Activated naive CD8-positive, alpha-beta T cell (primary cell): ENCODE results near the gene TATDN2.
A peak's percentile ranks its signal among the peaks of the same experiment; 100 is the strongest.
"Not testable (repeated sequence)": the region's sequence is repeated elsewhere in the genome, so short reads cannot be mapped to it uniquely, and the experiment has no call there.

Experiments
- H3K27ac Mint-ChIP-seq: one replicate; pipeline ENCODE4 v1.8.0; 2021; ENCODE audit warnings: mixed read lengths
- H3K27me3 Mint-ChIP-seq: one replicate; pipeline ENCODE4 v1.8.0; 2021; ENCODE audit warnings: mixed read lengths
- H3K36me3 Mint-ChIP-seq: one replicate; pipeline ENCODE4 v1.8.0; 2021; ENCODE audit warnings: mixed read lengths
- H3K4me1 Mint-ChIP-seq: one replicate; pipeline ENCODE4 v1.8.0; 2021; ENCODE audit warnings: low read depth, mixed read lengths
- H3K4me3 Mint-ChIP-seq: one replicate; pipeline ENCODE4 v1.8.0; 2021; ENCODE audit warnings: mild to moderate bottlenecking, mixed read lengths
- H3K9me3 Mint-ChIP-seq: one replicate; pipeline ENCODE4 v1.8.0; 2021; ENCODE audit warnings: low read depth, mixed read lengths

TATDN2 gene

DNA sequence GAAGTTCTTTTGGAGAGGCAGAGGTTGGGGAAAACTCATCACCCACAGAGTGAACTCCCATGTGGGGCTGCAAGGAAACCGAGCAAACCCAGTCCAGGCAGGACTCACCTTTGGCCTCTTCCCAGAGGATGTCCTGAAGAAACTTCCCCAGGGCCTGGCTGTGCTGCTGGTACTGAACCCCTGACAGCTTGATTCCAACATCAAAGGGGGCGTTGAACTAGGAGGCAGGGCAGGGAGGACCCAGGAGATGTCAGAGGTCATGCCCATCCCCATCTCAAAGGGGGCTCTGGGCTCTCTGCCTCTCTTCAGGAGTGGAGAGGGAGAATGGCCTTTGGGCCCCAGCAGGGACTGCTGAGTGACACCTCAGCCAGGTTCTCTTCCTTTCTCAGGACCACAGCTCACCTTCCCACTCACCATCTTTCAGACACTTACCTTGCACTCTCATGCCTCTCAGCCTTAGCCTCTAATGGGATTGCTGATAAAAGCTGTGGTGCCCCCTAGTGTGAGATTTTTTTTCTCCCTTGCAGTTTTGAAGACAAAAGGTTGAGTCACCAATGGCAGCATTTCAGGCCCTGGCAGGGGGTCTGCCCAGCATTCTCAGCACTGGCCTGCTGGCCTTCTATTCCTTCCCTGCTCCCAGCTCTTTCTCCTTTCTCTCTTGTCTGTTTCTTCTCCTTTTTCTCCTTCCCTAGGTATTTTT, 38.5 kb downstream of the TATDN2 start:
- no peaks in the 10 kb centered on the region for H3K36me3 Mint-ChIP-seq

GRCh38 chr3:10287936-10288574, 39.8 kb downstream of the TATDN2 start:
- Mint-ChIP-seq H3K4me3 (no peak overlapping the region), H3K27ac (no peak overlapping the region), H3K27me3 (no peaks in the 10 kb centered on the region), H3K4me1 (peaks cover 26% of the 10 kb centered on the region), H3K9me3 (no peaks in the 10 kb centered on the region), H3K36me3 (no peaks in the 10 kb centered on the region)

More for the DNA sequence above, 38.5 kb downstream of the TATDN2 start:
- H3K27ac Mint-ChIP-seq, result no peak overlapping the region
- H3K27me3 Mint-ChIP-seq, result no peaks in the 10 kb centered on the region
- H3K4me1 Mint-ChIP-seq, result peaks cover 29% of the 10 kb centered on the region
- H3K4me3 Mint-ChIP-seq, result no peak overlapping the region
- H3K9me3 Mint-ChIP-seq, result no peaks in the 10 kb centered on the region

- H3K36me3 Mint-ChIP-seq, result no peaks in the 10 kb centered on the region
- no peaks in the 10 kb centered on the region for H3K27me3 Mint-ChIP-seq
- peaks cover 23% of the 10 kb centered on the region for H3K4me1 Mint-ChIP-seq
- no peak overlapping the region for H3K4me3 Mint-ChIP-seq
- no peak overlapping the region for H3K27ac Mint-ChIP-seq
- H3K9me3 Mint-ChIP-seq, result no peaks in the 10 kb centered on the region
Measured at GRCh38 chr3:10288575-10288960, 40.3 kb downstream of the TATDN2 start.

DNA sequence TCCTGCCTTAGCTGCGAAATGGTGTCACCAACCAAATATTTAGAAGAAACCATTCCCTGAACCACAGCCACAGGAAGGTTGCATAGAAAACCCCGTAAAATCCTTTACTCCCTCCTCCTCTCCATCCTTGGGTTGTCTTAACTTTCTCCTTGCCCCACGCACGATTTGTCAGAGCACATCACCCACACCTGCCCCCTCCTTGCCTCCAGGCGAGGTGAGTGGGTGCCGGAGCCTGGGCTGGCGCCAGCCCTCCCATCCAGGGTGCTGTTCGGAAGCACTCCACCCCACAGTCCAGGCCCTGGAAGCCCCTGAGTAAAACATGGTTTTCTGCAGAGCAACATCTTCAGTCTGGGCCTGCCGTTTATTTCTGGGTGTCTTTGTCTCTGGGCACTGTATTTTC, 40.8 kb downstream of the TATDN2 start:
- H3K36me3 Mint-ChIP-seq, result no peaks in the 10 kb centered on the region
- H3K27ac Mint-ChIP-seq, result no peak overlapping the region
- H3K9me3 Mint-ChIP-seq, result no peaks in the 10 kb centered on the region
- H3K4me1 Mint-ChIP-seq, result peaks cover 18% of the 10 kb centered on the region
- H3K4me3 Mint-ChIP-seq, result no peak overlapping the region
- no peaks in the 10 kb centered on the region for H3K27me3 Mint-ChIP-seq

DNA sequence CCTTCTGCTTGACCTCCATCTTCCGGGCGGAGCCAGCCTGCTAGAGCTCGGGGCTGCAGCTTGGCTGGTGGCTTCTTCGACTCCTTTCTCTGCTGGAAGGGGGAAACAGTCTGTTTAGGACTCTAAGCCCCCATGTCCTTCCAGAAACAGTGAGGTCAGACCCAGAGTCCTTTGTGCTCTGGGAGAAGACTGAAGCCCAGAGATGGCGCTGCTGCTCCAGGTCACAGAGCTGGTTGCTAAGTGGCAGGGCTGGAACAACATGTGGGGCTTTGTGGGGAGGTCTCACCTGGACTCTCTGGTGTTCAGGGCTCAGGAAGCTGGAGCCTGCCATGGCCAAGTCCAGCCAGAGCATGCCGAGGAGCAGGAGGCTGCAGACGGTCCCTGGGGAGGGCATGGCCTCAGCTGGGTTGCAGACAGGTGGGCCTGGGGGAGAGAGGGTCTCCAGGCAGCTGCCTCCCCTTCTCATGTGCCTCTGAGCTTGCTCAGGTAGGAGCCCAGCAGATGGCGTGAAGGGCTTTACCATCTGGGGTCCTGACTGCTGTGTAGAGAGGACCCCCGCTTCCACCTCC, 41.6 kb downstream of the TATDN2 start:
- peaks cover 1% of the 10 kb centered on the region for H3K36me3 Mint-ChIP-seq
- no peaks in the 10 kb centered on the region for H3K9me3 Mint-ChIP-seq
- H3K27me3 Mint-ChIP-seq, result no peaks in the 10 kb centered on the region
- peaks cover 10% of the 10 kb centered on the region for H3K4me1 Mint-ChIP-seq
- no peak overlapping the region for H3K4me3 Mint-ChIP-seq
- no peak overlapping the region for H3K27ac Mint-ChIP-seq

DNA sequence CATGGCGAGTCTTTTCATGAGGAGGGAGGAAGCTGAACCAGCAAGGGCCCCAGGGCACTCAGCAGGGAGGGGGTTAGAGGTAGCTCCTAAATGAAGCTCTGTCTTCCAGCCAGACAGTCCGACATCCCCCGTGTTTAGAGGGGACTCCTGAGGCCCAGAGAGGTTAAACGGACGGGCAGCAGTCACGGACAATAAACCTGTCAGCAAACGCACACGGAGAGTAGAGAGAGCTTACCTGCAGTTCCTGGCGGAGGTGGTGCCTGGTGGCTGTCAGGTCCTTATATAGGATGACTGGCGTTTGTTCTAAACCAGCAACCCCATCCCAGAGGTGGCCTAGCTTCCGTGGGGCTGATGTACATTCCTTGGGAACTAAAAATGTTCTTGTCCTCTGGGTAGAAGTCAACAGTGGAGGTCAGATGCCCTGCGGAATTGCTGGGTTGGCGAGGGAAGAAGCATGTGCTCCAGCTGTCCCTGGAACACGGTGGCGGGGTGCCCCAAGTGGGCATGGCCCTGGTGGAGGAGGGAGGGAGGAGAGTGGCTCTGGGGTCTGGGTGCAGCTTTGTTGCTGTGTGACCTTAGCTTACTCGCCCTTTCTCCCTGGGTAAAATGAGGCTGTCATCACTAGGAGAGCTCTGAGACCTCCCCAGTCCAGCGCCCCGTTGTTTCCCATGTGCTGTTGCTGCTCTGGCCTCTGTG, 42.4 kb downstream of the TATDN2 start:
- Mint-ChIP-seq H3K27me3 (no peaks in the 10 kb centered on the region), H3K27ac (no peak overlapping the region), H3K4me3 (no peak overlapping the region), H3K4me1 (peaks cover 7% of the 10 kb centered on the region), H3K36me3 (peaks cover 6% of the 10 kb centered on the region), H3K9me3 (no peaks in the 10 kb centered on the region)

- Mint-ChIP-seq H3K27me3 (no peaks in the 10 kb centered on the region), H3K4me1 (peaks cover 7% of the 10 kb centered on the region), H3K27ac (peak overlapping the region; percentile 46), H3K36me3 (peaks cover 6% of the 10 kb centered on the region), H3K4me3 (no peak overlapping the region), H3K9me3 (no peaks in the 10 kb centered on the region)
Measured at GRCh38 chr3:10291641-10292040, 43.4 kb downstream of the TATDN2 start.

GRCh38 chr3:10292505-10293419, 44.5 kb downstream of the TATDN2 start, which contains the start of gene GHRL:
Gene GHRL (minus strand): TSS chr3:10292947. CDS start chr3:10290180, 2,767 bp downstream.
- Mint-ChIP-seq H3K27me3 (no peaks in the 10 kb centered on the region), H3K36me3 (peaks cover 6% of the 10 kb centered on the region), H3K4me1 (peaks cover 5% of the 10 kb centered on the region), H3K4me3 (no peak within 1 kb of the TSS), H3K27ac (peak within 1 kb of the TSS; percentile 68), H3K9me3 (no peaks in the 10 kb centered on the region)

GRCh38 chr3:10294030-10294586, 45.8 kb downstream of the TATDN2 start:
- no peaks in the 10 kb centered on the region for H3K27me3 Mint-ChIP-seq
- H3K27ac Mint-ChIP-seq, result peak overlapping the region; percentile 61
- no peaks in the 10 kb centered on the region for H3K9me3 Mint-ChIP-seq
- H3K4me3 Mint-ChIP-seq, result no peak overlapping the region
- peaks cover 6% of the 10 kb centered on the region for H3K36me3 Mint-ChIP-seq
- H3K4me1 Mint-ChIP-seq, result peaks cover 8% of the 10 kb centered on the region

- H3K36me3 Mint-ChIP-seq, H3K9me3 Mint-ChIP-seq, H3K27me3 Mint-ChIP-seq, H3K27ac Mint-ChIP-seq, H3K4me3 Mint-ChIP-seq: not testable (repeated sequence)
- peaks cover 10% of the 10 kb centered on the region for H3K4me1 Mint-ChIP-seq
Measured at GRCh38 chr3:10298064-10298463, 49.8 kb downstream of the TATDN2 start.

DNA sequence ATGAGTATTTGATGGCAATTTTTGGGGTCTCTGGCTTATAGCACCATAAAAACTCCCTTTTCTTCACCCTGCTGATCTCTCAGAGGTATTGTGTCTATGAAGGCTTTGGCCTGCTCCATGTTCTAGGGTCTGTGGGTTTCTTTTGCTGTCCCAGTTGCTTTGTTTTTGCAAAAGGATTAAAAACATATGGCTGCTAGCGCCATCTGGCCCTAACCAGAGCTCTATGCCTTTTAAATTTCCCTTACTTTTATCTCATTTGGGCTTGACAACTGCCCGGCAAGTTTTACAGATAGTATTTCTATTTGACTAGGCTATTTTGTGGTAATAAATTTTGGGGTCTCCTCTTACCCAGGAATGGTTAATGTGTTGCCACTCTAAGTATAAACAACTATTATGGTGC, 50.9 kb downstream of the TATDN2 start:
- H3K36me3 Mint-ChIP-seq, result peaks cover 6% of the 10 kb centered on the region

GRCh38 chr3:10299679-10300078, 51.4 kb downstream of the TATDN2 start:
- no peaks in the 10 kb centered on the region for H3K27me3 Mint-ChIP-seq
- H3K27ac Mint-ChIP-seq, result peak overlapping the region; percentile 47
- no peak overlapping the region for H3K4me3 Mint-ChIP-seq
- no peaks in the 10 kb centered on the region for H3K9me3 Mint-ChIP-seq
- peaks cover 10% of the 10 kb centered on the region for H3K4me1 Mint-ChIP-seq
- peaks cover 6% of the 10 kb centered on the region for H3K36me3 Mint-ChIP-seq

More for the DNA sequence above, 50.9 kb downstream of the TATDN2 start:
- Mint-ChIP-seq H3K4me3 (no peak overlapping the region), H3K27ac (peak overlapping the region; percentile 47), H3K27me3 (no peaks in the 10 kb centered on the region), H3K9me3 (no peaks in the 10 kb centered on the region), H3K4me1 (peaks cover 10% of the 10 kb centered on the region)

GRCh38 chr3:10300087-10300486, 51.8 kb downstream of the TATDN2 start:
- peaks cover 10% of the 10 kb centered on the region for H3K4me1 Mint-ChIP-seq
- no peaks in the 10 kb centered on the region for H3K9me3 Mint-ChIP-seq
- H3K36me3 Mint-ChIP-seq, result peaks cover 3% of the 10 kb centered on the region
- no peaks in the 10 kb centered on the region for H3K27me3 Mint-ChIP-seq
- H3K4me3 Mint-ChIP-seq, result no peak overlapping the region
- H3K27ac Mint-ChIP-seq, result peak overlapping the region; percentile 47

GRCh38 chr3:10303105-10303504, 54.8 kb downstream of the TATDN2 start:
- Mint-ChIP-seq H3K27me3 (no peaks in the 10 kb centered on the region), H3K9me3 (no peaks in the 10 kb centered on the region), H3K27ac (no peak overlapping the region), H3K4me3 (no peak overlapping the region), H3K36me3 (no peaks in the 10 kb centered on the region), H3K4me1 (peaks cover 10% of the 10 kb centered on the region)
